GM12878 (cell line): ENCODE results near the gene FAM228A.

Source experiments
- CBX5 ChIP-seq: sonication (generic); IDR thresholded peaks from 2 replicates; pipeline ENCODE4 v1.6.1; 2016; ENCODE audit warnings: low read depth, moderate library complexity, mild to moderate bottlenecking, inconsistent platforms
- EP300 ChIP-seq, 2 experiments: fragments of 150-350 bp in 1 of 2; IDR thresholded peaks; 2 replicates each; pipeline ENCODE4 v1.6.1; 2011 to 2012; ENCODE audit warnings: low read depth in 2 of 2, low read length in 2 of 2, borderline replicate concordance in 1 of 2, improper control_type of control experiment in 1 of 2, inconsistent platforms in 1 of 2; ENCODE audit not compliant: control insufficient read depth in 1 of 2
- EZH2 ChIP-seq: IDR thresholded peaks from 2 replicates; pipeline ENCODE4 v1.6.1; 2012; ENCODE audit warnings: low read depth, mild to moderate bottlenecking, control low read depth, inconsistent platforms, low read length, borderline replicate concordance; ENCODE audit not compliant: control insufficient read depth
- GABPA ChIP-seq: IDR thresholded peaks from 2 replicates; pipeline ENCODE4 v1.6.1; 2014; ENCODE audit warnings: antibody characterized with exemption, low read depth, mild to moderate bottlenecking, inconsistent platforms
- LARP7 ChIP-seq: fragments of 450-650 bp; IDR thresholded peaks from 2 replicates; pipeline ENCODE4 v1.6.1; 2017; ENCODE audit warnings: mild to moderate bottlenecking
- MEF2B ChIP-seq: fragments of 450-650 bp; IDR thresholded peaks from 2 replicates; pipeline ENCODE4 v1.6.1; 2018; ENCODE audit warnings: mild to moderate bottlenecking, moderate library complexity; ENCODE audit not compliant: partially characterized antibody, poor library complexity, severe bottlenecking
- POLR2A ChIP-seq: IDR thresholded peaks from 2 replicates; pipeline ENCODE4 v1.6.1; 2011; ENCODE audit warnings: low read depth, mild to moderate bottlenecking, low read length
- POLR2AphosphoS5 ChIP-seq: IDR thresholded peaks from 2 replicates; pipeline ENCODE4 v1.6.1; 2011; ENCODE audit warnings: mild to moderate bottlenecking, low read length, inconsistent platforms
- RAD51 ChIP-seq: fragments of 450-650 bp; IDR thresholded peaks from 2 replicates; pipeline ENCODE4 v1.6.1; 2016; ENCODE audit warnings: moderate library complexity, mild to moderate bottlenecking, inconsistent platforms
- SREBF2 ChIP-seq: IDR thresholded peaks from 2 replicates; pipeline ENCODE4 v1.6.1; 2012; ENCODE audit warnings: mild to moderate bottlenecking, low read length

DNA sequence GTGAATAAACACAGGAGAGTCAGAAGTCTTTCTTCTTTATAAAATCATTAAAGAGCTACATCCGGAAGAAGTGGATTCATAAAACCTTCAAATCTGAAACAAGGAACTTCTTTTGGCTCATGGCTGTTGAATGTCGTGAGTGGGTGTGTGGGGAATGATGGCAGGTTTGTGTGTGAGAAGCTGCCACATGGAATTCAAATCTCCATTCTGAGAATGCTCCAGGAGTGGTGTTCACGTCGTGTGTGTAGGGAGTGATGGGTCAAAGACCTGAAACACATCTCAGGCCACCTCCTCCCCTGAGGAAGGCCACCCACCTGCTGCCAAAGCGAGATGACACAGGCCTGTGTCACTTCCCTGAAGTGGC, 28.9 kb downstream of the FAM228A start:
- TF ChIP-seq LARP7 (no peak), SREBF2 (no peak), EP300 (IDR thresholded peaks at IDR 0.05; ENCODE audit: borderline replicate concordance in 1 of 2, control insufficient read depth in 1 of 2, low read depth in 2 of 2, low read length in 2 of 2) (no peak), CBX5 (no peak), RAD51 (no peak), MEF2B (no peak), GABPA (no peak), EZH2 (no peak), POLR2AphosphoS5 (no peak), POLR2A (no peak)
